ENCODE data around the gene EFCAB5. TPM values are rescaled to one million over a fixed set of nuclear protein-coding genes. Genes with fewer than 3 reads are reported as not detected.

The EFCAB5 gene
- total and polyA plus RNA-seq, 10 of the 15 experiments (the other 5 are each of a cell fraction or from before 2014, with no cell fraction given) = 0.39 to 2.6 (median 1.0) TPM

DNA sequence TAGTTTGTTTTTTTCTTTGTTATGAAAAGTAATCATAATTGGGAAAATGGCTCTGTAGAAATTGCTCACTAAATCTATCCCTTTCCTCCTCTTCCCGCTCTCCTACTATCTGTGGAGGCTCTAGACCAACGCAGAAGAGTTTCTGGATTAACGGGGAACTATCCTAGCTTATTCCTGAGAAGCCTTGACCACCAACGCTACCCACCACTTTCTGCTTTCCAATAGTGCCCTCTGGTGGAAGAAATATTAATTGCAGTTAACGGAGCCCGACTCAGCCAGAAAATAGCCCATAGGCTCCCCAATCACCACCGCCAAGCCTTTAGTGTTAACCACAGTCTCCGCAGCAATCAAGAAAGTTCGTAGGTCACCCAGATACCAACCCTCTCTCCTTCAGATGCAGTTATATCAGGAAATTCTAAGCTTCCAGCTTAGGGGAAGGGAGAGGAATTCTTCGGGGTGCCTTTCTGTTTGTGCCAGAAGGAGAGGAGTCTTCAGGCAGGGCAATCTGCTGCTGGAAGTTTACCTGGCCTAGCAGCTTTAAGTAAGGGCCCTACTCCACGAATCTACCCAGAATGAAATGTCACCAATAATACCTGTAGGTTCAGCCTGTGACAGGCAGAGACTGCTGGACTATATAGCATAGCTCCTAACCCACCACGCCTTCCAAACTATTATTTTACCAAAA lies 152.2 kb downstream of the EFCAB5 start:
- peak; percentile 88 for ATAC-seq
- in situ Hi-C loops (cut with MboI) = loop anchor here (5.0 to 25.0 kb wide), 2 partner anchors 61 to 281 kb away; no protein-coding TSS in a partner anchor
- no peak for TF ChIP-seq DPF2 (IDR thresholded peaks at IDR 0.05)
- TF ChIP-seq, protein P1, sequence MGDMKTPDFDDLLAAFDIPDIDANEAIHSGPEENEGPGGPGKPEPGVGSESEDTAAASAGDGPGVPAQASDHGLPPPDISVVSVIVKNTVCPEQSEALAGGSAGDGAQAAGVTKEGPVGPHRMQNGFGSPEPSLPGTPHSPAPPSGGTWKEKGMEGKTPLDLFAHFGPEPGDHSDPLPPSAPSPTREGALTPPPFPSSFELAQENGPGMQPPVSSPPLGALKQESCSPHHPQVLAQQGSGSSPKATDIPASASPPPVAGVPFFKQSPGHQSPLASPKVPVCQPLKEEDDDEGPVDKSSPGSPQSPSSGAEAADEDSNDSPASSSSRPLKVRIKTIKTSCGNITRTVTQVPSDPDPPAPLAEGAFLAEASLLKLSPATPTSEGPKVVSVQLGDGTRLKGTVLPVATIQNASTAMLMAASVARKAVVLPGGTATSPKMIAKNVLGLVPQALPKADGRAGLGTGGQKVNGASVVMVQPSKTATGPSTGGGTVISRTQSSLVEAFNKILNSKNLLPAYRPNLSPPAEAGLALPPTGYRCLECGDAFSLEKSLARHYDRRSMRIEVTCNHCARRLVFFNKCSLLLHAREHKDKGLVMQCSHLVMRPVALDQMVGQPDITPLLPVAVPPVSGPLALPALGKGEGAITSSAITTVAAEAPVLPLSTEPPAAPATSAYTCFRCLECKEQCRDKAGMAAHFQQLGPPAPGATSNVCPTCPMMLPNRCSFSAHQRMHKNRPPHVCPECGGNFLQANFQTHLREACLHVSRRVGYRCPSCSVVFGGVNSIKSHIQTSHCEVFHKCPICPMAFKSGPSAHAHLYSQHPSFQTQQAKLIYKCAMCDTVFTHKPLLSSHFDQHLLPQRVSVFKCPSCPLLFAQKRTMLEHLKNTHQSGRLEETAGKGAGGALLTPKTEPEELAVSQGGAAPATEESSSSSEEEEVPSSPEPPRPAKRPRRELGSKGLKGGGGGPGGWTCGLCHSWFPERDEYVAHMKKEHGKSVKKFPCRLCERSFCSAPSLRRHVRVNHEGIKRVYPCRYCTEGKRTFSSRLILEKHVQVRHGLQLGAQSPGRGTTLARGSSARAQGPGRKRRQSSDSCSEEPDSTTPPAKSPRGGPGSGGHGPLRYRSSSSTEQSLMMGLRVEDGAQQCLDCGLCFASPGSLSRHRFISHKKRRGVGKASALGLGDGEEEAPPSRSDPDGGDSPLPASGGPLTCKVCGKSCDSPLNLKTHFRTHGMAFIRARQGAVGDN (IDR thresholded peaks at IDR 0.05) = no peak
- peak; percentile 51 for TF ChIP-seq RUNX3 (IDR thresholded peaks at IDR 0.05; ENCODE audit: low read length)
- TF ChIP-seq TCF7 (IDR thresholded peaks at IDR 0.05; ENCODE audit: borderline replicate concordance) = no peak
- no peak for TF ChIP-seq SUPT20H (IDR thresholded peaks at IDR 0.05; ENCODE audit: borderline replicate concordance, control insufficient read depth, low read depth, low read length)
- TF ChIP-seq YBX1 (IDR thresholded peaks at IDR 0.05) = no peak
- TF ChIP-seq MTA3 (IDR thresholded peaks at IDR 0.05; ENCODE audit: borderline replicate concordance, low read length) = no peak
- TF ChIP-seq ASH2L (IDR thresholded peaks at IDR 0.05; ENCODE audit: borderline replicate concordance, low read depth) = no peak
- 0 out of 2 replicates have a peak, but pooled peaks have one; percentile 33 for TF ChIP-seq NR2F1 (conservative IDR thresholded peaks at IDR 0.05)
- no peak for TF ChIP-seq HDGF (IDR thresholded peaks at IDR 0.05)
- TF ChIP-seq ZNF622 (IDR thresholded peaks at IDR 0.05) = no peak
- TF ChIP-seq, protein P2, sequence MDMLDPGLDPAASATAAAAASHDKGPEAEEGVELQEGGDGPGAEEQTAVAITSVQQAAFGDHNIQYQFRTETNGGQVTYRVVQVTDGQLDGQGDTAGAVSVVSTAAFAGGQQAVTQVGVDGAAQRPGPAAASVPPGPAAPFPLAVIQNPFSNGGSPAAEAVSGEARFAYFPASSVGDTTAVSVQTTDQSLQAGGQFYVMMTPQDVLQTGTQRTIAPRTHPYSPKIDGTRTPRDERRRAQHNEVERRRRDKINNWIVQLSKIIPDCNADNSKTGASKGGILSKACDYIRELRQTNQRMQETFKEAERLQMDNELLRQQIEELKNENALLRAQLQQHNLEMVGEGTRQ (IDR thresholded peaks at IDR 0.05; ENCODE audit: borderline replicate concordance, low read depth, low read length) = no peak
- TF ChIP-seq RFX5 (IDR thresholded peaks at IDR 0.05; ENCODE audit: low read depth, low read length) = no peak
- TF ChIP-seq, protein P3, sequence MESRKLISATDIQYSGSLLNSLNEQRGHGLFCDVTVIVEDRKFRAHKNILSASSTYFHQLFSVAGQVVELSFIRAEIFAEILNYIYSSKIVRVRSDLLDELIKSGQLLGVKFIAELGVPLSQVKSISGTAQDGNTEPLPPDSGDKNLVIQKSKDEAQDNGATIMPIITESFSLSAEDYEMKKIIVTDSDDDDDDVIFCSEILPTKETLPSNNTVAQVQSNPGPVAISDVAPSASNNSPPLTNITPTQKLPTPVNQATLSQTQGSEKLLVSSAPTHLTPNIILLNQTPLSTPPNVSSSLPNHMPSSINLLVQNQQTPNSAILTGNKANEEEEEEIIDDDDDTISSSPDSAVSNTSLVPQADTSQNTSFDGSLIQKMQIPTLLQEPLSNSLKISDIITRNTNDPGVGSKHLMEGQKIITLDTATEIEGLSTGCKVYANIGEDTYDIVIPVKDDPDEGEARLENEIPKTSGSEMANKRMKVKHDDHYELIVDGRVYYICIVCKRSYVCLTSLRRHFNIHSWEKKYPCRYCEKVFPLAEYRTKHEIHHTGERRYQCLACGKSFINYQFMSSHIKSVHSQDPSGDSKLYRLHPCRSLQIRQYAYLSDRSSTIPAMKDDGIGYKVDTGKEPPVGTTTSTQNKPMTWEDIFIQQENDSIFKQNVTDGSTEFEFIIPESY (IDR thresholded peaks at IDR 0.05) = no peak
- TF ChIP-seq YY1 (IDR thresholded peaks at IDR 0.05; ENCODE audit: low read depth, low read length) = no peak
- TF ChIP-seq WRNIP1 (IDR thresholded peaks at IDR 0.05; ENCODE audit: borderline replicate concordance, low read depth, low read length) = 0 out of 2 replicates have a peak, but pooled peaks have one; percentile 65
- no peak for TF ChIP-seq MXI1 (IDR thresholded peaks at IDR 0.05; ENCODE audit: low read depth, low read length)
- peak; percentile 80 for TF ChIP-seq SMC3 (IDR thresholded peaks at IDR 0.05; ENCODE audit: borderline replicate concordance, low read length)

More for the DNA sequence above, 152.2 kb downstream of the EFCAB5 start:
- intact Hi-C loops (cut with micrococcal nuclease; ENCODE audit: unreplicated experiment) = loop anchor here (1.0 to 2.0 kb wide), 2 partner anchors 65 to 285 kb away; no protein-coding TSS in a partner anchor
- BruUV-seq (replicated peaks) = no TSS peak
- Histone ChIP-seq H3K36me3 (ENCODE audit: control insufficient read depth in 2 of 2, insufficient read depth in 2 of 2, low read length in 1 of 2) (no peaks in the 10 kb centered on the region), H2AFZ (ENCODE audit: control insufficient read depth, low read depth, low read length) (peak overlapping the region; percentile 52), H3K27me3 (replicated peaks in 1 of 2; ENCODE audit: control insufficient read depth in 2 of 2, insufficient read depth in 2 of 2, low read length in 1 of 2) (no peaks in the 10 kb centered on the region; a peak in 1 of 4 replicates), H3K9ac (ENCODE audit: control insufficient read depth, insufficient read depth, low read length) (no peak overlapping the region), H3K4me2 (ENCODE audit: control insufficient read depth, insufficient read depth) (no peak overlapping the region), H3K4me1 (ENCODE audit: control insufficient read depth, insufficient read depth, low read length) (peaks cover 3% of the 10 kb centered on the region; the same call in 1 of the 2 replicates), H3K79me2 (ENCODE audit: control insufficient read depth, insufficient read depth, low read length) (no peaks in the 10 kb centered on the region), H3K4me3 (no peak overlapping the region), H3K27ac (ENCODE audit: control insufficient read depth, insufficient read depth) (no peak overlapping the region), H4K20me1 (ENCODE audit: control insufficient read depth, insufficient read depth) (no peaks in the 10 kb centered on the region), H3K9me3 (replicated peaks; ENCODE audit: control insufficient read depth, insufficient read depth, low read length) (no peaks in the 10 kb centered on the region)
- RAD21 ChIA-PET (ENCODE audit: unreplicated experiment) = interaction anchor here (0.6 to 4.3 kb wide), 19 partner anchors 9 to 513 kb away, joined by 3 to 39 read pairs (median 3); partner anchors contain the start of gene SSH2
- POLR2A ChIA-PET = interaction anchor here (1.0 kb wide), 1 partner anchor 163 kb away, joined by 3 read pairs; the partner anchor contains the start of gene SSH2
- DNase-seq (ENCODE audit: low read depth, low spot score) = peak; percentile 32
- WGBS (ENCODE audit: insufficient coverage, insufficient replicate concordance, low lambda C conversion rate, missing lambda C conversion rate) = 16% methylated on average over 12 of the region's 12 CpGs
- FAIRE-seq = peak; percentile 93
- SMC1A ChIA-PET (ENCODE audit: uncharacterized antibody, unreplicated experiment) = interaction anchor here (0.7 to 5.1 kb wide), 19 partner anchors 9 to 403 kb away, joined by 3 to 45 read pairs (median 4); no protein-coding TSS in a partner anchor
- CTCF ChIA-PET = interaction anchor here (0.6 to 11.2 kb wide), 57 partner anchors 10 to 1819 kb away, joined by 3 to 106 read pairs (median 4); partner anchors contain the start of gene SSH2

All from GM12878 (cell line).